Endometrium (tissue), 2 donors: ENCODE results near the gene RNU2-63P.
"Not testable (repeated sequence)": the region's sequence is repeated elsewhere in the genome, so short reads cannot be mapped to it uniquely, and the experiment has no call there.

Experiments
- FAIRE-seq: peaks from 2 replicates; lab custom pipeline; 2012; peaks lifted over from hg19 to GRCh38; lab: Jason Lieb, UNC
- donor health status: control.
- donor health status: control.

Gene RNU2-63P

GRCh38 chr2:88027697-88028389 lies 11.5 kb upstream of the RNU2-63P start:
- FAIRE-seq, result no peak

GRCh38 chr2:88024509-88024908 lies 8.2 kb upstream of the RNU2-63P start:
- FAIRE-seq, result no peak

DNA sequence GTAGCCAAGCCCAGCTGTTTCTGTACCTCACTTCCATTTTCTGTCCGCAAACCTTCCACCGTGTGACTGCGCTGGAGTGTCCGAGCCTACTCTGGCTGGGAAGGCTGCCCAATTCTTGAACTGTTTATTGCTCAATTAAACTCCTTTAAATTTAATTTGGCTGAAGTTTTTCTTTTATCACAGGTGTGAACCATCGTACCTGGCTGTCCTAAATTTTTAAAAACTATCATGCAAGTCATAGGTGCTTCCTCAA lies 6.2 kb upstream of the RNU2-63P start:
- no peak for FAIRE-seq

GRCh38 chr2:88019985-88020384 lies 3.6 kb upstream of the RNU2-63P start:
- FAIRE-seq, result no peak

DNA sequence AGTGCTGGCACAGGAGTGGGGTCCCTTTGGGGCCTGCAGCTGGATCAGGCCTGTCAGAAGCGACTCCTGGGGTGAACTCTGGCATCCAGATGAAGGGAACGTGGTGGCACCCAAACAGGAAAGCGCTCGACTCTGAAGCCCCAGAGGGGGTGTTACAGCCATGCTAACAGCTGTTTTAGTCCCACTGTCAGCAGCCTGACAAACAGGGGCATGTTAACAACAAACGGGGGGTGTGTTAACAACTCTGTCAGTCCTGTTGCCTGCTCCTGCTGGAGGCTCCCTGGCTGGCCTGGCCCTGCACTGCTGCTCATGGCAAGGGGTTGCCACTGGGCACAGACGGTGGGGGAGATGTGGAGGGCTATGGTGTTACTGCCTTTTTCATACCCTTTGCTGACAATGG lies 2.6 kb upstream of the RNU2-63P start:
- no peak for FAIRE-seq

GRCh38 chr2:88018077-88018805 lies 1.9 kb upstream of the RNU2-63P start:
- not testable (repeated sequence) for FAIRE-seq

DNA sequence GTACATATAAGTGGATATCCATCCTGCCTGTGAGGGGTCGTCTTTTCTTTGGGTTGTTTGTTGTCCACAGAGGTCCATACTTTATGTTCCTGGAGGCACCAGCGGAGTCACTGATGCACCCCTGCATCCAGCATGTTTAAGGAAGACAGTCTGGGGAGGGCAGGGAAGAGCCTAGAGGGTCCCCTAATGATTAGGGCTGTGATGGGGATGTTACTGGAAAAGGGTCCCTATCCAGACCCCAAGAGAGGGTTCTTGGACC lies 1.4 kb upstream of the RNU2-63P start:
- not testable (repeated sequence) for FAIRE-seq

DNA sequence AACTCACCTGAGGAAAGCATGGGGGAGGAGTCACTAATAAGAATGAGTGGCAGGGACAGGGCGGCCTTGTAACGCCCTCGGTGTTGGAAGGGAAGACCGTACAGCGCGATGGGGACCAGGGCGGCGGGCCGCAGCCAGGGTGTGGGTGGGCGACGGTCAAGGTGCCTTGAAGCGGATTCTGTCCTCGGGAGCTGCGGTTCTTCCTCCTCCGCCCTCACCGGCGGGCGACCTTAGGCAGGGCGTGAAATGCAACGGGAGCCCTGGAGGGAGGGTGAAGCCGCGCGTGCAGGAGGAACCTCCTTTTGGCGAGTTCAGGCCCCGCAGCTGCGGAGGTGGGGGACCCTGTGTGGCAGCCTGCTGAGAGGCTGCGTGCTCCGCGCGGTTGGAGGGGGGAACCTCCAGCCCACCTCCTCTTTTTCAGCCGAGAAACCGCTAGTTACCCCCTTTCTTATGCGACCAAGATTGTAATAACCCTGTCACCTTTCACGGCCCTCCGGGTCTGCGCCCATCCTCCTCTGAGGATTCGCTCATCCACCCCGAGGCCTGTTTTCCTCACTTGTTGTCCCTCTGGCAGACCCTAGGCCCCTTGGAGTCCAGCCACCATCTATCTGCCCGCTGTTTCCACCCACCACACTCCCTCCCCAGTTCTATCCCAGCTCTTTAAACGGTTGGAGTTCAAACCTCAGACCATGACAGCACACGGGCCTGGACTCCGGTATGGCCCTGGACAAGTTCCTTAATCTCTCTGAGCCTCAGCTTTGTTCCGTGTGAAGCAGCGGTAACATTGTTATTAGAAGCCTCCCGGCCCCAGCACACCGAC lies 823 bp upstream of the RNU2-63P start:
- FAIRE-seq, result no peak

- FAIRE-seq, result no peak
Observed at GRCh38 chr2:88011011-88011410, 5.3 kb downstream of the RNU2-63P start.

GRCh38 chr2:88010136-88010535 lies 6.2 kb downstream of the RNU2-63P start:
- no peak for FAIRE-seq

DNA sequence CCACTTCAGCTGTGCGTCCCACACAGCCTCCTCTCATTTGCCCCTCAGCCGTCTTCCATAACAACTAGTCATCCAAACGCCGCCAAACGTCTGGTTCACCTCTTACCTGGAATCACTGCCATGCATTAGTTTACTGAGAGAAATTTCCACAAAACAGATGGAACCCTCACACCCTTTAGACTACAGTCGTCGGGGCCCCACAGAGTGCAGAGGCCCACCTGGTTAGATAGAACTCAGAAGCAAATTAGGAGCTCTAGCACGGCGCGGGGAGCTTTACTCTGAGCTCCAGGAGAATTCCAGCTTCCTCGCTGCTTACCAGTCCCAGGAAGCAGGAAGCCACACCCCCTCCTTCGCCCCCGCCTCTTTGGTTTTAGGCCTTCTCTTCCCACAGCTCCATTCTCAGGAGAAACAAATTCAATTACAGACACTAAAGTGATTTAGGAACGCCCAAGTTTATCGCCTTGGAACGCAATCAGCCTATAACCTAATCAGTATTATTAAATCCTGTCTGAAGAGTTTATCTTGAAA lies 9.4 kb downstream of the RNU2-63P start:
- FAIRE-seq, result no peak

- FAIRE-seq, result no peak
Observed at GRCh38 chr2:88005776-88006175, 10.6 kb downstream of the RNU2-63P start.

DNA sequence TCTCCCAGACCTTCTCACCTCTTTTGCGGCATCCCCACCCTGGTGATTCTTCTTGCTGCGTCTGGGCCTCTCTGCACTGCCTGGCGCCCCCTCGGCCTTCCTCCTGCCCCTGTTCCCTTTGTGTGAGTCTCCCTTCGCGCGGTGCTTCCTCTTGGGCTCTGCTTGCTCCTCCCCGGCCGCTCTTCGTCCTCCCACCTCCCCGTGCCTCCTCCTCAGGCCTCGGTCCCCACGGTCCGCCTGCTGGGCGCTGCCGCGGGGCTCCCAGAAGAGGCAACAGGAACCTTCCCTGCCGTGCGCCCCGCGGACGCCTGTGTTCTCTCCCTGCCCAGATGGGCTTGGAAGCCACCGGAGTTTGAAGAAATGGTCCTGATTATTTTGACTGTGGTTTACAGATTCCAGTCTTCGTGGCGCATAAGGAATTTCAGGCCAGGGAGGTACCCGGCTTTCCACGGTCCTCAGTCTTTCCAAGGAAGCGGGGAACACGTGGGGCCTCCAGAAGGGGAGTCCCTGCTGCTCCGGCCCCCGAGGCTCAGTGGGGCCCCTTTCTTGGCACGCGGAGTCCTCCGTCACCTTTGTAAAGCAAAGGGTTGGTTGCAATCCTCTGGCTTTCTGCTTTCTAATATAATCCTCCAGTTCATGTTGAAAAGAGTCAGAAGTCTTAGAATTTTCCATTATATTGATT lies 13.1 kb downstream of the RNU2-63P start:
- no peak for FAIRE-seq

DNA sequence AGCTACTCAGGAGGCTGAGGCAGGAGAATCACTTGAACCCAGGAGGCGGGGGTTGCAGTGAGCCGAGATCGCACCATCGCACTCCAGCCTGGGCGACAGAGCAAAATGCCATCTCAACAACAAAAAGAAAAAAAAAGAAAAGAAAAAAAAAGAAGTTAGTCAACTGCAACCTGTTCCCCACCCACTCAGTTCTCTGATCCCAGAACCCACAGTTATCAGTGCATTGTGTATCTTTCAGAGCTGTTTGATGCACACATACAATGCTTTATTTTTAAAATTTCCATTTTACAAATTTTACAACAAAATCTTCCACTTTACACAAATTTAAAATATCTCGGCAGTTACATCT lies 14.0 kb downstream of the RNU2-63P start:
- no peak for FAIRE-seq

- FAIRE-seq, result not testable (repeated sequence)
Observed at GRCh38 chr2:88000474-88000873, 15.9 kb downstream of the RNU2-63P start.

GRCh38 chr2:87996570-87996969 lies 19.8 kb downstream of the RNU2-63P start:
- no peak for FAIRE-seq

DNA sequence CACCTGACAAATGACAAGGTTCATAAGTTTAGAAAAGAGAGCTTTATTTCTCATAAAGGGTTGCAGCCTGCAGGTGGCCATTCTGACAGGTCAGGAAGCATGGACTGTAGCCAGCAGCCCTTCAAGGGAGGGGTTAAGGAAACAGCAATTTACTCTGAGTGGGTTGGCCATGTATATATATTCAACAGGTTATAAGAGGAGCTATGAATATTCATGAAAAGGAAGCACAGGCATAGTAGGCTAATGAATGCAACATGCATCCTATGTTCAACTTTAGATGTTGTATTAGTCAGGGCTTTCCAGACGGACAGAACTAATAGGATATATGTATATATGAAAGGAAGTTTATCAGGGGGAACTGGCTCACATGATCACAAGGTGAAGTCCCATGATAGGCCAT lies 20.6 kb downstream of the RNU2-63P start:
- FAIRE-seq, result no peak

GRCh38 chr2:87994304-87994850 lies 22.0 kb downstream of the RNU2-63P start:
- FAIRE-seq, result not testable (repeated sequence)

DNA sequence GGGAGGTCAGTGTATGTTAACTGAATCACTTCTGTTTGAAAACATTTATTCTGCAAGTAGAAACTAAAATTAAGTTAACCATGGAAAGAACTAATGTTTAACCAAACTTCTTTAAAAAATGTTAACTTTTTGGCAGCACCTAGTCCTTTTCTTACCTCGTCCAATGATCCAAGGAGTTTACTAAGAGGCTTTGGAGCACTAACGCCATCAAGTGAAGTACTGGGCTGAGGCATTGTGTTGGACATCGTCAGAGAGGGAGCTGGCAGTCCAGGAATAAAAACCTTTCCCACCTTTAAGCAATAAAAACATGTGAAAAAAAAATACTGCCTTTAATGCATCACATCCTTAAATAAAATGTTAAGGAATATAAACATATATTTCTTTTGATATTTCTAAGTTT lies 23.8 kb downstream of the RNU2-63P start:
- FAIRE-seq, result peak; percentile 58

GRCh38 chr2:87987473-87987872 lies 28.9 kb downstream of the RNU2-63P start:
- FAIRE-seq, result not testable (repeated sequence)

GRCh38 chr2:87985902-87986301 lies 30.4 kb downstream of the RNU2-63P start:
- FAIRE-seq, result not testable (repeated sequence)

DNA sequence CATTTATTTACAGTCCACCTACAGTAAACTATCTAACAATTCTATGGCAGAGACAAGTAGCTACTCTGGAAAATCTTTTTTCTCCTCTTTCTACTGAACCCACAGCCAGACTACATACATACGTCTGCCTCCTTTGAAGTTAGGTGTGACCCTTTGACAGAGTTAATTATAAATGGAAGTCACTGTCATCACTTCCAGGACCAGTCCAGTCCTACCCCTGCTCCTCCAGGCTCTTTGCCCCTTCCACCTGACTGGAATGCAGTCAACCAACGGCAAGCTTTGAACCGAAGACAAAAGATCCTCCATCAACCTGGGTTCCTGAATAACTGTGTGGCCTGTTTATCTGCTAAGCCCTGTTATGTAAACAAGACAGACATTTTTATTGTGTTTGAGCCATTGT lies 35.2 kb downstream of the RNU2-63P start:
- not testable (repeated sequence) for FAIRE-seq
